Stimulated activated CD4-positive, alpha-beta T cell treated with anti-CD3 and anti-CD28 coated beads, TNF-alpha, amount 100 ng/mL, for 24 hours (primary cell): ENCODE measurements around the gene PABPC5.

Source experiments
- DNase-seq, 3 experiments: peaks; one replicate each; pipeline ENCODE4 v3.0.0-alpha.2; 2020; ENCODE audit warnings: low read depth in 3 of 3

PABPC5 gene

DNA sequence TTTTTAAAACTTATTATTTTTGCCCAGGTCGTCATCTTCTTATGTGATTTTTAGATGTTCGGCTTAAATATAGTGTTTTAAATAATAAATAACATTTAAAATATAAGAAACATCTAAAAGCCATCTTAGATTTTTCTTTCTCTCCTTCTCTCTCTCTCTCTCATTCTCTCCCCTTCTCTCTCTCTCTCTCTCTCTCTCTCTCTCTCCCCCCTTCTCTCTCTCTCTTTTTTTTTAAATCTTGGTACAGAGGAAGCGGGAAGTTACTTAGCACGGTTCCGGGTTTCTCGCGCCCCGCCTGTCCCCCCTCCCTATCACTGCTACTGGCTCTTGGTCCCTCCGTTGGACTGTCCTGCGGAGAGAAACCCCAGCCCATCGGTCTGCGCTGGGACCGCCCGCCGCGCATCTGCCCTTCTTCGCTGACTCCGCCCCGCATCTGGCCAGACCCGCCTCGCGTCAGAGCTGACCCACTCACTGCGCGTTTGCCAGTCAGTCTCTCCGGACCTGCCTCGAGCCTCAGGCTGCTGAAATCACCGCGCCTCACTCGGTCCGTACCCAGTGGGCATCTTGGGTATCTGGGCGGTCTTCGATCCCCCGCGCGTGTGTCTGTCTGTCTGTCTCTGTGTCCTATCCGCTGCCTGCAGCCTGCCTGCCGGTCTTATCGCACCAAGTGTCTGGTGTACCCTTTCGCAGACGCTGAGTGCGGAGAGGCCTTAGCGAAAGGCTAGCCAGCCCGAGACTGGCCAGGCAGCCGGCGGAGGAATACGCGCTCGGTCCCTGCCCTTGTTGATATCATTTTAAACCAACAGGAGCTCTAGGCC lies at the start of gene PABPC5:
TSS of gene PABPC5 (plus strand) at position 489 of the 818 bp plus-strand sequence. CDS start 739 bp downstream, outside the sequence.
- DNase-seq: no peak

DNA sequence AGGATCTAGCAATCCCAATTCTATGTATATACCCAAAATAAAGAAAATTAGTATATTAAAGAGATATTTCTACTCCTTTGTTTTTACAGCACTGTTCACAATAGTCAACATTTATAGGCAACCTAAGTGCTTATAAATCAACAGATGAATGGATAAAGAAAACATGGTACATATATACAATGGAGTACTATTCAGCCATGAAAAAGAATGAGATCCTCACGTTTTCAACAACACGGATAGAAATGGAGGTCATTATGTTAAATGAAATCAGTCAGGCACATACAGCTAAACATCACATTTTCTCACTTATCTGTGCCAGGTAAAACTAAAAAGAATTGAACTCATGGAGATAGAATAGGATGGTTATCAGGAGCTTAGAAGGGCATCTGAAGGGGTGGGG lies 45.6 kb upstream of the PABPC5 start:
- DNase-seq: no peak

DNA sequence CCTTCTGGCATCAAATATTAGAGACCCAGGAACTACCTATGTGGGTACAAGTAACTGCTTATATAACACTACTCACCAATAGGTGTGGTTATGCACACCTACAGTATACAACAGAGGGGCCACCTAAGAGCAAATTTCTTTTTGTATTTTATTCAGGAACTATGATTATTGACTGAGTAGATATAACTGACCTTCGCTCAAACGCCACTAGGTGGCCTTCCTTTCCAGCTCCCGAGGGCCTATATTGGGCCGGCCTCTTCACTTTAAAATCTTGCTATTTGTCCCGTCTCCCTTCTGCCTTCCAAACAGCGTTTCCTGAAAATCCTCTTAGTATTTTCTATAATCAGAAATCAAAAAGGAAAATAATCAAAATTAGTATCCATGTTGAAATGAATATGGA lies 19.9 kb upstream of the PABPC5 start:
- no peak for DNase-seq

DNA sequence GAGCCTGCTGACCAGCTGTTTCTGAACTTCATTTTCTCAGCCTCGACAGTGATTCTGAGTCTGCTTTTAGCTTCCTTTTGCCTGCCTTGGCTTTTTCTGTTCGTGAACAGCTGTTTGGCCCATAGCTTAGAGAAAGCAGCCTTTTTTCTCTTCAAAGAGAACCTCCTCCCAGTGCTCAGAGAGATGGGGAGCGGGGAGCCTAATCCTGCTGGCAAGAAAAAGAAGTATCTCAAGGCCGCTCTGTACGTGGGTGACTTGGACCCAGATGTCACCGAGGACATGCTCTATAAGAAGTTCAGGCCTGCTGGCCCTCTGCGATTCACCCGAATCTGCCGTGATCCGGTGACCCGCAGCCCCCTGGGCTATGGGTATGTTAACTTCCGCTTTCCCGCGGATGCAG lies 756 bp downstream of the PABPC5 start:
- DNase-seq: no peak
